ENCODE results near the gene HDAC11. TPM values are rescaled to one million over a fixed set of nuclear protein-coding genes. Genes with fewer than 3 reads are reported as not detected.
A peak's percentile ranks its signal among the peaks of the same experiment; 100 is the strongest.

HDAC11 gene
- total and polyA plus RNA-seq, 2 of the 13 experiments (the other 11 are each of a cell fraction or from before 2014, with no cell fraction given), result 13.7 to 33.1 TPM

GRCh38 chr3:13461169-13462124 is 18.7 kb upstream of the HDAC11 start (continued):
- TF ChIP-seq HNRNPLL (IDR thresholded peaks at IDR 0.05; ENCODE audit: low read depth, low read length, poor library complexity, severe bottlenecking) (no peak), ZNF530 (CRISPR knock-in tag; IDR thresholded peaks at IDR 0.05; ENCODE audit: low read depth) (no peak), DDIT3 (CRISPR knock-in tag; IDR thresholded peaks at IDR 0.05) (0 out of 2 replicates have a peak, but pooled peaks have one; percentile 27), FLYWCH1 (CRISPR knock-in tag; IDR thresholded peaks at IDR 0.05) (no peak), ZSCAN12 (CRISPR knock-in tag; IDR thresholded peaks at IDR 0.05) (no peak), ATF6 (CRISPR knock-in tag; conservative IDR thresholded peaks at IDR 0.05) (0 out of 2 replicates have a peak, but pooled peaks have one; percentile 60), SSRP1 (CRISPR knock-in tag; IDR thresholded peaks at IDR 0.05) (peak; percentile 53; the same call in 1 of the 2 replicates), ZNF768 (CRISPR knock-in tag; IDR thresholded peaks at IDR 0.05) (peak; percentile 68; the same call in 1 of the 2 replicates), TMF1 (CRISPR knock-in tag; IDR thresholded peaks at IDR 0.05; ENCODE audit: low read depth) (no peak), ZNF296 (CRISPR knock-in tag; conservative IDR thresholded peaks at IDR 0.05) (no peak), EZH2 (conservative IDR thresholded peaks at IDR 0.05; ENCODE audit: low read depth, low read length) (no peak), ZBTB38 (CRISPR knock-in tag; IDR thresholded peaks at IDR 0.05) (0 out of 2 replicates have a peak, but pooled peaks have one; percentile 31), ELF3 (CRISPR knock-in tag; IDR thresholded peaks at IDR 0.05) (peak; percentile 84), CENPX (CRISPR knock-in tag; IDR thresholded peaks at IDR 0.05) (no peak), ZNF614 (CRISPR knock-in tag; IDR thresholded peaks at IDR 0.05; ENCODE audit: borderline replicate concordance) (peak; percentile 90), HNRNPK (IDR thresholded peaks at IDR 0.05; ENCODE audit: low read depth, low read length, poor library complexity, severe bottlenecking) (no peak), TBX2 (CRISPR knock-in tag; IDR thresholded peaks at IDR 0.05; ENCODE audit: borderline replicate concordance) (peak; percentile 76; the same call in 1 of the 2 replicates), ZSCAN9 (CRISPR knock-in tag; IDR thresholded peaks at IDR 0.05; ENCODE audit: borderline replicate concordance) (peak; percentile 87; the same call in 1 of the 2 replicates), ATF3 (CRISPR knock-in tag; IDR thresholded peaks at IDR 0.05) (peak; percentile 49; the same call in 1 of the 2 replicates)
- TF ChIP-seq, protein P1, sequence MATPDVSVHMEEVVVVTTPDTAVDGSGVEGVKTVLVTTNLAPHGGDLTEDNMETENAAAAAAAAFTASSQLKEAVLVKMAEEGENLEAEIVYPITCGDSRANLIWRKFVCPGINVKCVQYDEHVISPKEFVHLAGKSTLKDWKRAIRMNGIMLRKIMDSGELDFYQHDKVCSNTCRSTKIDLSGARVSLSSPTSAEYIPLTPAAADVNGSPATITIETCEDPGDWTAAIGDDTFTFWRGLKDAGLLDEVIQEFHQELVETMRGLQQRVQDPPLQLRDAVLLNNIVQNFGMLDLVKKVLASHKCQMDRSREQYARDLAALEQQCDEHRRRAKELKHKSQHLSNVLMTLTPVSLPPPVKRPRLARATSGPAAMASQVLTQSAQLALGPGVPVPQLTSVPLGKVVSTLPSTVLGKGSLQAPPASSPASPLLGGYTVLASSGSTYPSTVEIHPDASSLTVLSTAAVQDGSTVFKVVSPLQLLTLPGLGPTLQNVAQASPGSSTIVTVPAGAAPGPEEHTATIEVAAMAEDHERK (CRISPR knock-in tag; IDR thresholded peaks at IDR 0.05; ENCODE audit: low read depth), result no peak
- TF ChIP-seq, protein P2, sequence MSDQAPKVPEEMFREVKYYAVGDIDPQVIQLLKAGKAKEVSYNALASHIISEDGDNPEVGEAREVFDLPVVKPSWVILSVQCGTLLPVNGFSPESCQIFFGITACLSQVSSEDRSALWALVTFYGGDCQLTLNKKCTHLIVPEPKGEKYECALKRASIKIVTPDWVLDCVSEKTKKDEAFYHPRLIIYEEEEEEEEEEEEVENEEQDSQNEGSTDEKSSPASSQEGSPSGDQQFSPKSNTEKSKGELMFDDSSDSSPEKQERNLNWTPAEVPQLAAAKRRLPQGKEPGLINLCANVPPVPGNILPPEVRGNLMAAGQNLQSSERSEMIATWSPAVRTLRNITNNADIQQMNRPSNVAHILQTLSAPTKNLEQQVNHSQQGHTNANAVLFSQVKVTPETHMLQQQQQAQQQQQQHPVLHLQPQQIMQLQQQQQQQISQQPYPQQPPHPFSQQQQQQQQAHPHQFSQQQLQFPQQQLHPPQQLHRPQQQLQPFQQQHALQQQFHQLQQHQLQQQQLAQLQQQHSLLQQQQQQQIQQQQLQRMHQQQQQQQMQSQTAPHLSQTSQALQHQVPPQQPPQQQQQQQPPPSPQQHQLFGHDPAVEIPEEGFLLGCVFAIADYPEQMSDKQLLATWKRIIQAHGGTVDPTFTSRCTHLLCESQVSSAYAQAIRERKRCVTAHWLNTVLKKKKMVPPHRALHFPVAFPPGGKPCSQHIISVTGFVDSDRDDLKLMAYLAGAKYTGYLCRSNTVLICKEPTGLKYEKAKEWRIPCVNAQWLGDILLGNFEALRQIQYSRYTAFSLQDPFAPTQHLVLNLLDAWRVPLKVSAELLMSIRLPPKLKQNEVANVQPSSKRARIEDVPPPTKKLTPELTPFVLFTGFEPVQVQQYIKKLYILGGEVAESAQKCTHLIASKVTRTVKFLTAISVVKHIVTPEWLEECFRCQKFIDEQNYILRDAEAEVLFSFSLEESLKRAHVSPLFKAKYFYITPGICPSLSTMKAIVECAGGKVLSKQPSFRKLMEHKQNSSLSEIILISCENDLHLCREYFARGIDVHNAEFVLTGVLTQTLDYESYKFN (CRISPR knock-in tag; conservative IDR thresholded peaks at IDR 0.05), result peak; percentile 46; the same call in 1 of the 2 replicates

Data from HepG2 (cell line).